T-helper 1 cell treated with Interleukin-12 subunit alpha and Interleukin-12 subunit beta and Interleukin-4 antibody, amounts not matched to agents 30 ng/mL and 1 ng/mL, for 36 hours (primary cell): ENCODE measurements around the gene TOMM20. TPM values are rescaled to one million over a fixed set of nuclear protein-coding genes. Genes with fewer than 3 reads are reported as not detected.

Experiments used
- intact Hi-C: fragments of 100-400 bp; cut with micrococcal nuclease; formaldehyde crosslinking; loops from one replicate; pipeline ENCODE4 v1.15.1; 2024
- total RNA-seq: library from RNA; stranded (reverse); gene quantifications from 2 replicates; pipeline ENCODE4 v1.2.3, GENCODE V29; 2022

Gene TOMM20
- total RNA-seq, 1 donor from 2014 or later, result 83.9 TPM

DNA sequence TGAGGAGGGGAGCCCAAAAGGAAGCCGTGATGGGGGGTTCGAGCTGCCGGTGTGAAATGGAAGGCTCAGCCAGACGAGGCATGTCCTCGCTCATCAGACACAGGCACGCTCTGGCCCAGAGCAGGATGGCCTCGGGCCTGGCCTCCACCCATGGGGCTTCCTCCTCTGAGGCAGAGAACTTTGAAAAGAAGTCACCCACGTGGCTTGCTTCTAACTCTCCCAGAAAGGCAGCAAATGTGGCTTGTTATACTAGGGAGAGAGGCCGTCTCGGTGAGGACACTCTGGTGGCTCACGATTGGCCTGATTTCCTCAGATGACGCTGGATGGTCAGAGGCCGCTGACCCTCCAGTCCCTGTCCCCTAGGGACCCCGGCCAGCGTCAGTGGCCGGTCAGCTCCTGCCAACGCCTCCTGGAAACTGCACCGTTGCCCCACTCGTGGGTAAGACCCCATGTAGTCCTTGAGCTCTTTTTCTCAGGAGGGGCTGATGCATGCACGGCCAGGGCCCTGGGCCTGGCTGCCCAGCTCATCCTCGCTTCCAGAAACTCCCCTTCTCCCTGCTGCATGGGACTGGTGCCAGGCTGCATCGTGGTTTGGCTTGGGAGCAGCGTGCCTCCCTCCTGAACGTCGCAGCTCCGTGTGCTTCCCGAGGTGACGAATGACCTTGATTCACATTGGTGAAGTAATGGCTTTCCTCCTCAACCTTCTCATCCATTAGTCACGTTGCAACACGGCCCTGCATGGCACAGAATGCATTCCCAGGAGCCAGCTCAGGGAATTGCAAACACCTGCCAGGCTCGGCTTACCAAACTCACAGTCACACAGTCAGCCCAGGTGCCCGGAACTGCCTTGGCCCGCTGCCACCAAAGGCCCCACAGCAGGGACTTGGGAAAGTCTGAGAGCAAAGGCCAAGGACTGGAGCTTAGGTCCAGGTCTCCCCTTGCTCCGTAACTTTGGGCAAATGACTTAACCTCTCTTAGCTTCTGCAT lies 58.8 kb downstream of the TOMM20 start:
- intact Hi-C loops, result no loop called here

DNA sequence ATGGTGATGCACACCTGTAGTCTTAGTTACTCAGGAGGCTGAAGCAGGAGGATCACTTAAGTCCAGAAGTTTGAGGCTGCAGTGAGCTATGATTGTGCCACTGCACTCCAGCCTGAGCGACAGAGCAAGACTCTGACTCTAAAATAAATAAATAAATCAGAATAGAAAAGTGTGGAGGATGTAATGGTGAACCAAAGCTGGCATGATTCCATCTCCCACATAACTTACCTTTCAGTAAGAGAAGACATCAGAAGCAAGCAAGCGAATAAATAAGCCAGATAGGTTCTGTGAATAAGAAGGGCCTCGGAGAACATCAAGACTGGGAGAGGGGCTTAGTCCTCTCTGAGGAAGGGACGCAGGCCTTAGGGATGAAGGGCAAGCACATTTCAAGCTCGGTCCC lies 59.5 kb downstream of the TOMM20 start:
- intact Hi-C loops, result no loop called here

DNA sequence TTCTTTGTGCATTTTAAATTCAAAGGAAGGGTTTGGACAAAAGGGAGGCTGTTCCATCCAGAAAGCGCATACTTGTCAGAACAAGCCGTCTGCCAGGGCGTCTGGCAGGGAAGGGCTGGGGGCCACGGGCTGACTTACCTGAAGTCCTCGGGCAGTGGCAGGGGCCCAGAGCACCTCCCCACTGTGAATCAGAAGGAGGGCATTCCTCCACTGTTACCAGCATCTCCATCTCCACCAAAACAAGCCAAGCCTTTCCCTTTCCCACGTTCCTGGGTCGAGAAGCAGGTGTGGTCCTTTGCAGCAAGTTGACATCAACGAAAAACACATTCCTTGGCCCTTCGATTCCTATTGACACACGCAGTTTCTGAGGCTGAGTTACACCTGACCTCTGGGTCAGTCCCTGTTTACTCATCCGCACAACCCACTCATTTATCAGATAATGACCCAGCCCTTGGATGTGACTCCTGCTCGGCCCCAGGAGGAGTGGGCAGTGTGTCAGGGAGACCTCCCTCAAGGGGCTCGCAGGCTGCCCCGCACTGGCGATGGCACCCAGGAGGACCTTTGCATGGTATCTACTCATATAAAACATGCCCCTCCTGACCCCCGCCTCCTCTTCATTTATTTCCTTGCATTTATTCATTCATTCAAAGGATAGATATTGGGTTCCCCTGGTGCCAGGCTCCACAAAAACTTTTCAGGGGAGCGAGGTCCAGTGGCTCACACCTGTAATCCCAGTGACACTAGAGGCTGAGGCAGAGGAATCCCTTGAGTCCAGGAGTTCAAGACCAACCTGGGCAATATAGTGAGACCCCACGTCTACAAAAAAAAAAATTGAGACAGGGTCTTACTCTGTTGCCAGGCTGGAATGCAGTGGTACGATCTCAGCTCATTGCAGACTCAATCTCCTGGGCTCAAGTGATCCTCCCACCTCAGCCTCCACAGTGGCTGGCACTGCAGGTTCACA lies 60.2 kb downstream of the TOMM20 start:
- intact Hi-C loops, result no loop called here

DNA sequence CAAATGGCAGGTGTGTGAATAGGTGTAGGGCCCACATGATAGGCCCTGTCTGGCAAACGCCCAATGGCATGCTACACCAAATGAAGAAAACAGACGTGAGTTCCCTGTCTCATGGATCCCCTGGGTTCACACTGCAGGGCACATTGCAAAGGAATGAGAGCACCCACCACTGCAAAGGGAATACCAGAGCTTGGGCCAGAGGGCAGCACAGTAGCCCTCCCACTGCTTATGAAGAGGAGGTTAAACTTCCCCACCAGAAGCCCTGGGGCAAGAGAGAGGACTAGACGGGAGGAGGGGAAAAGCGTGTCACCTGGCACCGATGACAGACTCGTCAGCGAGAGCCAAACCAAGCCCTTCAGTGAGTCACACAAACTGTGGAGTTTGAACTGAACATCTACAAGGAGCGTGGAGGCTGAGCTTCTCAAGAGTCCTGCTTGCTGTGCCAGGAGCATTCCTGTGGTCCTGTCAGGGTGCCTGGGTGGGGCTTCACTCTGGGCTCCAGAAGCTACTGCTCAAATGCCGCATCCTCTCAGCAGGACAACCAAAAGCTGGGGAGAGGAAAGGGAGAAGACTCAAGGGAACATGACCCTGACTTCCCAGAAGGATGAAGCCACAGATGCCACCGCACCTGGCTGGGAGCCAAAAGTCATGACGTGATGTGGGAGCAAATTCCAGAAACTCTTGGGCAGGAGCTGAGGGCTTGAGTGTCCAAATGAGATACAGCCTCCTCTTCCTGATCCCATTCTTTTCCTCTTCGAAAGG lies 61.1 kb downstream of the TOMM20 start:
- intact Hi-C loops, result no loop called here

DNA sequence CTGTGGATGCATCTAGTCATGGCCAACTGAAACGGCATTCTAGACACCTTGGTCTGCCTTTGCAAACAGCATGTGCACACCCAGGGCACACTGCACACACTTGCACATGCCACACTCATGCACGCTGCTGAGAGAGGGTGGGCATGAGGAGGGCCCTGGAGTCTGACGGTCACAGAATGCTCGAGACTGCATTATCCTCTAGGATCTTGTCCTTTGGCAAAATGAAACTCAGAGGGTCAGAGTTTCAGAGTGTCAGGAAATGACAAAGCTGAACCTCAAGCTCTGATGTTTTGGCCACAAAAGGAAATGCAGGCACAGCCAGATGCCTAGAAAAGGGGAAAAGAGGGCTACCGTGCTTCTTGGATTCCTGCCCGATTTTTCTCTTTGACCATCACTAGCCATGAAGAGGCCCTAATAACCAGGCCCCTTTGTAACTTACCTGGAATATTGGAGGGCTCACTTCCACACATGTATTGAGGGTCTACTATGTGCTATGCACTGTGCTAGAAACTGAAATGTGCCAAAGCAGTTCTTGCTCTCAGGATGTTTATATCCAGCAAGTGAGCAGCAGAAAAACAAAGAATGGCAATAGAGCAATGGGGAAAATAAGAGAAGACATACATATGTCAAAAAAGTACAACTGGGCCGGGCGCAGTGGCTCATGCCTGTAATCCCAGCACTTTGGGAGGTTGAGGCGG lies 65.4 kb downstream of the TOMM20 start:
- intact Hi-C loops, result no loop called here

DNA sequence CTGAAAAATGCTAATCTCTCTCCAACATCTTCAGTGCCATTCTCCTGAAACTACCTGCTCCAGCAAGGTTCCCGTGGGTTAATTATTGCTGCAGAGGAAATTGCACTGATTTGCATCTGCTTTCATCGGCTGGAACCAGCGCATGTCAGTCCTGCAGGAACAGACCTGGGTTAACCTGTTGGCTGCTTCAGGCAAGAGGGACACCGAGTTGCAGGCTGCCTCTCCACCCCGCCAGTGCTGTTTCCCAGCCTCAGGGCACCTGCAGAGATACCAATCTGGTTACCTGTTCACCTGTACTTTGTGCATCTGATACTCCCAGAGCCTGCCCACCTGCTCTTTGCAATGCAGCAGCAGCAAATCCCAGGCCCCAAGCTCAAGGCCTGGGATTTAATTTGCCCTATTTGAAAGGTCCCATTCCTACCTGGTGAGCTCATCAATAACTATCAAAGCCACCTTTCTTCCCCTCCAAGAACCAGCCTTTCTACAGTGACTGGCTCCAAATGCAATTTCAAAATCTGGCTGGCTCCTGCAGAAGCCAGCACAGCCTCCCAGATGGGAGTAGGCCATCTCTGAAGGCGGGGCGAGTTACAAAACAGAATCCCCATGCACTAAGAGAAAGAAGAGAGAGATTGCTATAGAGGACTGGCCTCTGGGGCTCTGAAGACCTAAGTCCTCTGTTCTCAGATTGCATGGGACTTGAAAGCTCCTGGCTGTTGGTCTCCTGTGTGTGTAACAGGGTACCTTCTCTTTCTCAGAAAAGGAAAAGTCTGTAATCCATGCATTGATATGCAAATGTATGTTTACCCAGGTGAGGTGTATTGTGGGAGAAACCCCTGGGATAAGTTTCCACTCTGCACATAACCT lies 67.8 kb downstream of the TOMM20 start:
- intact Hi-C loops, result no loop called here

Other genes starting within 250 kb of the TOMM20 start
- 105 and 108 TPM in 2 replicates for gene RBM34, start 32.4 kb upstream of the TOMM20 start, total RNA-seq
- 62.4 and 71.6 TPM in 2 replicates for gene ARID4B, start 199.3 kb upstream of the TOMM20 start, total RNA-seq
- 27.1 and 31.5 TPM in 2 replicates for gene GGPS1, start 199.7 kb upstream of the TOMM20 start, total RNA-seq
- gene TBCE, start 238.6 kb upstream of the TOMM20 start, total RNA-seq, result 28.3 and 30.8 TPM in 2 replicates